DND-41 (cell line): ENCODE measurements around the gene TYW1B.
"Not testable (repeated sequence)": the region's sequence is repeated elsewhere in the genome, so short reads cannot be mapped to it uniquely, and the experiment has no call there.

ENCODE experiments used
- ATAC-seq: fragments of 200-7000 bp; cut with Tn5 transposase; 3 replicates; pipeline ENCODE4 v1.9.1; 2021; ENCODE audit warnings: low read depth; ENCODE audit not compliant: insufficient read depth
- DNase-seq: peaks from one replicate; pipeline ENCODE4 v3.0.0-alpha.2; 2020
- H2AFZ ChIP-seq: 2 replicates; pipeline ENCODE4 v1.6.0; 2012; ENCODE audit warnings: low read depth, low read length
- H3K27ac ChIP-seq: 2 replicates; pipeline ENCODE4 v1.5.1; 2012; ENCODE audit warnings: low read length, inconsistent platforms
- H3K27me3 ChIP-seq: fragments of 200-600 bp; sonication (generic); 2 replicates; pipeline ENCODE4 v1.6.0; 2012; ENCODE audit warnings: low read length, mild to moderate bottlenecking, inconsistent platforms; ENCODE audit not compliant: insufficient read depth, poor library complexity
- H3K36me3 ChIP-seq: 2 replicates; pipeline ENCODE4 v1.5.1; 2012; ENCODE audit warnings: low read length, inconsistent platforms; ENCODE audit not compliant: insufficient read depth
- H3K4me1 ChIP-seq: 2 replicates; pipeline ENCODE4 v1.5.1; 2012; ENCODE audit warnings: mild to moderate bottlenecking, low read length; ENCODE audit not compliant: insufficient read depth
- H3K4me2 ChIP-seq: 2 replicates; pipeline ENCODE4 v1.6.0; 2012; ENCODE audit warnings: mild to moderate bottlenecking, moderate library complexity, low read length, inconsistent platforms; ENCODE audit not compliant: insufficient read depth
- H3K4me3 ChIP-seq, 2 experiments: fragments of 200-600 bp in 1 of 2; shearing (Covaris generic) in 1 of 2; 2 replicates each; pipeline ENCODE4 v1.5.1; 2012 to 2016; ENCODE audit warnings: inconsistent platforms in 2 of 2, low read length in 2 of 2, mild to moderate bottlenecking in 2 of 2, low read depth in 1 of 2, moderate library complexity in 1 of 2
- H3K79me2 ChIP-seq: 2 replicates; pipeline ENCODE4 v1.6.0; 2012; ENCODE audit warnings: low read length, inconsistent platforms; ENCODE audit not compliant: insufficient read depth
- H3K9ac ChIP-seq: 2 replicates; pipeline ENCODE4 v1.6.0; 2012; ENCODE audit warnings: low read depth, mild to moderate bottlenecking, inconsistent platforms, low read length, moderate library complexity
- H3K9me3 ChIP-seq: 2 replicates; pipeline ENCODE4 v1.5.1; 2012; ENCODE audit warnings: low read length, moderate library complexity, mild to moderate bottlenecking, inconsistent platforms; ENCODE audit not compliant: insufficient read depth, severe bottlenecking
- H4K20me1 ChIP-seq: 2 replicates; pipeline ENCODE4 v1.6.0; 2012; ENCODE audit warnings: low read length; ENCODE audit not compliant: insufficient read depth
- EZH2 ChIP-seq: IDR thresholded peaks from 3 replicates; pipeline ENCODE4 v1.6.1; 2012; ENCODE audit warnings: borderline replicate concordance, low read depth, mild to moderate bottlenecking, moderate library complexity, low read length, inconsistent platforms; ENCODE audit not compliant: severe bottlenecking
- TF ChIP-seq, protein P1 (sequence below): IDR thresholded peaks from 2 replicates; pipeline ENCODE4 v1.5.1; 2012; ENCODE audit warnings: borderline replicate concordance, low read length, moderate library complexity, mild to moderate bottlenecking; ENCODE audit not compliant: poor library complexity, severe bottlenecking; ENCODE audit errors: extremely low read depth

The TYW1B gene

DNA sequence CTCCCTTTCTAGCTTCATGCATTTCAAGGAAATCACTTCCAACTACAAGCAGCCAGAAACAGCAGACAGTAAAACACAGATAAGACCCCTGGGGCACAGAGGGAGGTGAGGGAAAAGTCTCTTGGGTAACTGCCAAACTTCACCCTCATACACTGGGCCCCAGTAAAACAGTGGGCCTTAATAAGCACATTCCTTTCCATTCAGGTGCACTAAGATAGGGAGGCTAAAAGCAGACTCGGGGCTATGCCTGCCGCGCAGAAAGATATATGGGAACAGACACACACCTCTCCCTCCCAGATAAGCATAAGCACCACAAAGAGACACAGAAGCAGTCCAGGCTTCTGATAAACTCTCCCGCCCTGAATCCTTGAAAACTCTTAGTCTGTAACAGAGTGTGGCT, 117.0 kb downstream of the TYW1B start:
- TF ChIP-seq EZH2 = no peak
- TF ChIP-seq, protein P1, sequence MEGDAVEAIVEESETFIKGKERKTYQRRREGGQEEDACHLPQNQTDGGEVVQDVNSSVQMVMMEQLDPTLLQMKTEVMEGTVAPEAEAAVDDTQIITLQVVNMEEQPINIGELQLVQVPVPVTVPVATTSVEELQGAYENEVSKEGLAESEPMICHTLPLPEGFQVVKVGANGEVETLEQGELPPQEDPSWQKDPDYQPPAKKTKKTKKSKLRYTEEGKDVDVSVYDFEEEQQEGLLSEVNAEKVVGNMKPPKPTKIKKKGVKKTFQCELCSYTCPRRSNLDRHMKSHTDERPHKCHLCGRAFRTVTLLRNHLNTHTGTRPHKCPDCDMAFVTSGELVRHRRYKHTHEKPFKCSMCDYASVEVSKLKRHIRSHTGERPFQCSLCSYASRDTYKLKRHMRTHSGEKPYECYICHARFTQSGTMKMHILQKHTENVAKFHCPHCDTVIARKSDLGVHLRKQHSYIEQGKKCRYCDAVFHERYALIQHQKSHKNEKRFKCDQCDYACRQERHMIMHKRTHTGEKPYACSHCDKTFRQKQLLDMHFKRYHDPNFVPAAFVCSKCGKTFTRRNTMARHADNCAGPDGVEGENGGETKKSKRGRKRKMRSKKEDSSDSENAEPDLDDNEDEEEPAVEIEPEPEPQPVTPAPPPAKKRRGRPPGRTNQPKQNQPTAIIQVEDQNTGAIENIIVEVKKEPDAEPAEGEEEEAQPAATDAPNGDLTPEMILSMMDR = no peak
- Histone ChIP-seq H3K4me1 (no peaks in the 10 kb centered on the region), H3K79me2 (no peaks in the 10 kb centered on the region), H3K27me3 (no peaks in the 10 kb centered on the region), H3K4me3 (no peak overlapping the region), H4K20me1 (no peaks in the 10 kb centered on the region), H2AFZ (no peak overlapping the region), H3K4me2 (no peak overlapping the region), H3K9me3 (no peaks in the 10 kb centered on the region), H3K9ac (no peak overlapping the region), H3K27ac (no peak overlapping the region), H3K36me3 (no peaks in the 10 kb centered on the region; the same call in 1 of the 2 replicates)
- DNase-seq (no peak), ATAC-seq (no peak)

DNA sequence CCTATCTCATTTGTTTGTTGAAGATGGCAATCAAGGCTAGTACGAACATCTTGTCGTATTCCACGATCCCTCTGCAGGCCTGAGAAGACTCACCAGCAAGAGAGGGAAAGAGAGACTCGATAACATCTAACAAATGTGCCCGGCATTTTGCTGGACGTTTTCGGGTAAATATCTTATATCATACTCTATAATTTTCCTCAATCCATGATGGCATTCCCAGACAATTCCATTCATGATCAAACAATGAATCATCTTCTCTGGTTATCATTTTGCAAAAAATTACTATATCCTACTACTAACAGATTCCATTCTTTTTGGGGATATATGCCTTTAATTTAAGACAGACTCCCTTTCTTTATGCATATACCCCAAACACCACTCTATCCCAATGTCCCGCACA, 118.1 kb downstream of the TYW1B start:
- Histone ChIP-seq H3K27me3 (no peaks in the 10 kb centered on the region), H3K4me2 (no peak overlapping the region), H2AFZ (no peak overlapping the region), H3K4me3 (no peak overlapping the region), H3K9ac (no peak overlapping the region), H3K9me3 (no peaks in the 10 kb centered on the region), H4K20me1 (no peaks in the 10 kb centered on the region), H3K36me3 (no peaks in the 10 kb centered on the region; the same call in 1 of the 2 replicates), H3K79me2 (no peaks in the 10 kb centered on the region), H3K4me1 (no peaks in the 10 kb centered on the region), H3K27ac (no peak overlapping the region)
- TF ChIP-seq EZH2 = no peak
- TF ChIP-seq, protein P1 = no peak
- no peak for ATAC-seq
- DNase-seq = no peak

DNA sequence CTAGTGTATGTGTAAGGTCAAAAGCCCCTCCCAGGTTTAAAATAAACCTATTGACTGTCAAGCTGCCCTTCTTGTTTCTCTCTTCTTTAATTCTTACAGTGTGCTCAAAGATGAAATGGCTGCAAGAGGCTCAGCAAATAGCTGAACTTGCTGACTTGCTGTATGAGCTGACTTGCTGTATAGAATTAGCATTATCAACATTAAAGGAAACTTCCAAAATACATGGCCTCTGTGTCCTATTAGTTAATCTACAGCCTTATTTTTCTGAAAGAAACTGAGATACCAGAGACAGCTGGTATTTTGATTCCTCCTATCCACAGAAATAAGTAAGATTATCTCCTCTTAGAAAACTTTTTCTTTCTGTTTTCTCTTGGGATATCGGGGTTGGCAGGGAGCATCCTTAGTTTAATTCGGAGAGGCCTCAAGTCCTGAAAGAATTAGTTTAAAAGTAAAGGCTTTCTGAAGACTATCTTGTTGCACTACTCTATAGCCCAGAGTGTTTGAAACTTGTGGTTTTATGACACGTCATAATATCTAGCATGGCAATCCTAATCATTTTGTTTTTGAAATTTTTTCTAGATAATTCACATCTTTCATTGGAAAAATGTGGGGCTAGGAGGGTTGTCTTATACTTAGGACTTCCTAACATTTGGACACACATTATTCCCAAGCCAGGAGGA, 119.5 kb downstream of the TYW1B start:
- H3K79me2 ChIP-seq, H3K4me3 ChIP-seq: not testable (repeated sequence)

DNA sequence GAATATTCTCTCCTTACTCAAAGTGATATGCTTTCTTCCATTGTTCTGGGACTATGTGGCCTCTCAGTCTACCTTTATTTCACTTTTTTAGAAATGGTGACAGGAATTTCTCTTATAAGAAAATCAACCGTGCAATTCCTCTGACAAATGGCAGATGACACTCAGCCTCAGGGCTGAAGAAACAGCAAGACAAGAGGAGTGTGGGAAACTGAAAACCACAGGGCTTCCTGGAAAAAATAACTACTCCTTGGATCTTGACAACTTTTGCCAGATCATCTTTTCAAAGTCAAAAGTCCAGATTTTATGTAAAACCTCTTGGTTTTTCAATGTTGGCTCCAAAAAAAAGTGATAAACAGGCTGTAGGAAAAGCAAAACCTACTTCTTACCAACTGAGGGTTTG, 121.5 kb downstream of the TYW1B start:
- Histone ChIP-seq H3K4me2 (no peak overlapping the region), H3K27me3 (no peaks in the 10 kb centered on the region), H3K27ac (no peak overlapping the region), H3K4me3 (no peak overlapping the region), H2AFZ (no peak overlapping the region), H3K9ac (no peak overlapping the region), H3K36me3 (no peaks in the 10 kb centered on the region; the same call in 1 of the 2 replicates), H4K20me1 (no peaks in the 10 kb centered on the region), H3K9me3 (no peaks in the 10 kb centered on the region), H3K4me1 (no peaks in the 10 kb centered on the region), H3K79me2 (no peaks in the 10 kb centered on the region)
- TF ChIP-seq, protein P1 = no peak
- no peak for ATAC-seq
- DNase-seq = no peak

More for the DNA sequence above, 119.5 kb downstream of the TYW1B start:
- not testable (repeated sequence) for H3K4me2 ChIP-seq, H3K9me3 ChIP-seq, H3K27me3 ChIP-seq, ATAC-seq, H3K4me1 ChIP-seq, DNase-seq, H3K36me3 ChIP-seq, H2AFZ ChIP-seq, H3K9ac ChIP-seq, H4K20me1 ChIP-seq, H3K27ac ChIP-seq

DNA sequence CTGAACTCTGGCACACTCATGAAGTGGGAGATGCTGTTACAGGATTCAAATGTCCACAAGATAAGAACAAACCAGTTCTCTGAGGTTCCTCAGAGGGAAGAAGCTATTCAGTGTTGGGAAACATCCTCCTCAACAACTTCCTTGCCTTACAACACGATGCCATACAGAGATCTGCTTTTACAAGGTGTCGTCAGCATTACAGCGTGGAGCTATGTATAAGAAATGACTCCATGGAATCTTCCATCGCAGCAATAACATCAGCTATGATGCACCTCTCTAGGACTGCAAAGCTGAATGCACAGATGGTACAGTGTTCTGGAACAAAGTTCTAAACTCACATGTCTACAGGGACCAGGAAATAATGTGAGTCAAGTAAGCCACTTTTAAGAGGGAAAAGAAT, 122.3 kb downstream of the TYW1B start:
- H3K9me3 ChIP-seq, H3K4me3 ChIP-seq, ATAC-seq, H4K20me1 ChIP-seq, DNase-seq, H3K4me1 ChIP-seq, H3K27ac ChIP-seq, H3K4me2 ChIP-seq, H3K9ac ChIP-seq, H3K27me3 ChIP-seq, H3K36me3 ChIP-seq, H3K79me2 ChIP-seq, H2AFZ ChIP-seq: not testable (repeated sequence)
